Renal cortical epithelial cell (primary cell): ENCODE results near the gene AHNAK2. TPM values are rescaled to one million over a fixed set of nuclear protein-coding genes. Genes with fewer than 3 reads are reported as not detected.
A peak's percentile ranks its signal among the peaks of the same experiment; 100 is the strongest.
"Not testable (repeated sequence)": the region's sequence is repeated elsewhere in the genome, so short reads cannot be mapped to it uniquely, and the experiment has no call there.

Experiments used
- DNase-seq: peaks from one replicate; pipeline ENCODE4 v3.0.0-alpha.2; 2011; ENCODE audit warnings: low read depth
- total RNA-seq: library from RNA; depleted of rRNA; stranded (reverse); fragments of >200 nt; gene quantifications from 2 replicates; pipeline ENCODE4 v1.2.3, GENCODE V29; 2014

Gene AHNAK2
- total RNA-seq, 1 donor from 2014 or later, result 60.5 TPM

GRCh38 chr14:104898870-104899510 is 79.2 kb downstream of the AHNAK2 start:
- no peak for DNase-seq

GRCh38 chr14:104898195-104898558 is 80.0 kb downstream of the AHNAK2 start:
- no peak for DNase-seq

- no peak for DNase-seq
Measured at GRCh38 chr14:104897330-104898194, 80.6 kb downstream of the AHNAK2 start.

GRCh38 chr14:104895786-104896661 is 82.2 kb downstream of the AHNAK2 start:
- peak; percentile 13 for DNase-seq

GRCh38 chr14:104895207-104895785 is 82.9 kb downstream of the AHNAK2 start:
- DNase-seq, result no peak

- DNase-seq, result no peak
Measured at GRCh38 chr14:104894331-104895206, 83.6 kb downstream of the AHNAK2 start.

GRCh38 chr14:104893435-104894207 is 84.6 kb downstream of the AHNAK2 start:
- DNase-seq, result no peak

- no peak for DNase-seq
Measured at GRCh38 chr14:104892531-104893434, 85.4 kb downstream of the AHNAK2 start.

GRCh38 chr14:104891664-104892530 is 86.3 kb downstream of the AHNAK2 start:
- DNase-seq, result no peak

- no peak for DNase-seq
Measured at GRCh38 chr14:104891121-104891551, 87.0 kb downstream of the AHNAK2 start.

- not testable (repeated sequence) for DNase-seq
Measured at GRCh38 chr14:104890292-104890691, 87.9 kb downstream of the AHNAK2 start.

- no peak for DNase-seq
Measured at GRCh38 chr14:104889375-104889757, 88.8 kb downstream of the AHNAK2 start.

- DNase-seq, result no peak
Measured at GRCh38 chr14:104888489-104889374, 89.4 kb downstream of the AHNAK2 start.

- no peak for DNase-seq
Measured at GRCh38 chr14:104887623-104888488, 90.3 kb downstream of the AHNAK2 start.
